Activated CD8-positive, alpha-beta memory T cell treated with anti-CD3 and anti-CD28 coated beads, Interleukin-2, amount 50 U/mL, for 24 hours (primary cell): ENCODE measurements around the gene RPS16.
"Not testable (repeated sequence)": the region's sequence is repeated elsewhere in the genome, so short reads cannot be mapped to it uniquely, and the experiment has no call there.

Experiments
- DNase-seq: peaks from one replicate; pipeline ENCODE4 v3.0.0-alpha.2; 2020; ENCODE audit errors: extremely low read depth

RPS16 gene

DNA sequence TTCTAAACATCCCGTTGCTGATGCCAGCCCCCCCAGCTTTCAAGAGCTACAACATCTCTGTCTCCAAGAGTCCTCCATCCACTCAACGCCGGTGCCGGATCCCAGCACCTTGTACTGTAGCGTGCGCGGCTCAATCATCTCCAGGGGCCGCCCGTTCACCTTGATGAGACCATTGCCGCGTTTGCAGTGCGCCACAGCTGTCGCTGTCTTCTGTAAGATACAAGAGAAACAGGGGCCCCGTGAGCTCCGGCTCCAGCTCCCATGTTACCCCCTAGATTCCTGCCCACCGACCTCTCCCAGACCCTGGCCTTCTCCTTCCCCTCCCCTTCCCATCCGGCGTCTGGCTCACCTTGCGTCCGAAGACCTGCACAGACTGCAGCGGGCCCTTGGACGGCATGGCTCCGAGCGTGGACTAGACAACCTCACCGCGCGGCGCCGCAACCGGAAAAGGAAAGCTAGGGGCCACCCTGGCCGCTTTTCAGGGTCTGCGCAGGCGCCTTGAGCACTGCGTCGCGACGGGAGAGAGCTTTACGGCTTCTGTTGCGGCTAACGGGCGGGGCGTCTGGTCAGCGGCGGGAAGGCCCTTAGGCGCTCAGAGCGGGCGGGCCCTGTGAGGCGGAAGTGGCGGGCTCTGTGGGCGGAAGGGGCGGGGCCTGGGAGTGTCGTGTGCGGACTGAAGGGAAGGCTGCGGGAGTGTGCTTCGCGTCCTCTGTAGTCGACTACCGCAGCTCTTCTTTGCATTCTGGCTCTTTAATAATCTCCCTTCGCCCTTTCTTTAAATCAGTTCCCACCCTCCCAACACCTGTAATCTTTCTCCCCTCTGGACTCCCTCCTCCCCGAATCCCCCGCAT is at the start of gene RPS16:
Gene RPS16, minus strand, starts transcription at position 451 of the 851 bp plus-strand sequence. Its CDS starts 54 bp downstream, at position 397.
- DNase-seq, result peak; percentile 98

DNA sequence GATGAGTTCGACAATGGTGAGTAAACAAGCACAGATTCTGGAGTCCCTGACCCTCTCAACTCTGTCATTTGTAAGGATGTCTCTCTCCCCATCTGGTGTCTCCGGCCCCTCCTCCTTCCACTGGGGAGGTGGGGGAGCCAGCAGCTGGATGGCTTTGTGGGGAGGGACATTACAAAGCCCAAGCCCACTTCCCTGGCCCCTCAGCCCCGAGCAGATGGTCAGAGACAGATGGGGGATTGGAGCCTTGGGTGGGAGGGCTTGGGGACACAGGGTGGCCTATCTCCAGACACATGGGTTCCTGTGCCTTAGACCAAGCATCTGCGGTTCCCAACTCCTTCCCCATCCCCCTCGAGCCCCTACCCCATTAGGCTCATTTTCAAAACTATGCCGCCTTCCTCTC is 47.4 kb upstream of the RPS16 start:
- DNase-seq, result no peak

- no peak for DNase-seq
Measured at GRCh38 chr19:39481676-39482075, 45.9 kb upstream of the RPS16 start.

DNA sequence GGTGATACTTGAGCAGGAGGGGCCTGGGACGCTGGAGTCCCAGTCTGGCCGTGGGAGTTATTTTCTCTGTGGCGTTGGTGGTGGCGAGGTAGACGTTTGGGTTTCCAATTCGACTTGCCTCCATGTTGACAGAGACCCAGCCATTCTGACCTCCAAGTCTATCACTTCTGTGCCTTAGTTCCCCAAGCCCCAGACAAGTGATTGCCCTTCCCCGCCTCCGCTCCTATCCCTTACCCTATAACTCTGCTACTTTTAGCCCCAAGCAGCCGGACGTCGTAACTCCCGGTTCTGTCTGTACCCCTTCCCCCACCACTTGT is 45.4 kb upstream of the RPS16 start:
- DNase-seq, result no peak

- peak; percentile 94 for DNase-seq
Measured at GRCh38 chr19:39480337-39481228, 44.8 kb upstream of the RPS16 start, which contains the start of gene TIMM50. TSS of gene TIMM50 (plus strand) at chr19:39480838. CDS start at chr19:39480854, 16 bp downstream.

GRCh38 chr19:39479916-39480315 is 44.2 kb upstream of the RPS16 start:
- no peak for DNase-seq

DNA sequence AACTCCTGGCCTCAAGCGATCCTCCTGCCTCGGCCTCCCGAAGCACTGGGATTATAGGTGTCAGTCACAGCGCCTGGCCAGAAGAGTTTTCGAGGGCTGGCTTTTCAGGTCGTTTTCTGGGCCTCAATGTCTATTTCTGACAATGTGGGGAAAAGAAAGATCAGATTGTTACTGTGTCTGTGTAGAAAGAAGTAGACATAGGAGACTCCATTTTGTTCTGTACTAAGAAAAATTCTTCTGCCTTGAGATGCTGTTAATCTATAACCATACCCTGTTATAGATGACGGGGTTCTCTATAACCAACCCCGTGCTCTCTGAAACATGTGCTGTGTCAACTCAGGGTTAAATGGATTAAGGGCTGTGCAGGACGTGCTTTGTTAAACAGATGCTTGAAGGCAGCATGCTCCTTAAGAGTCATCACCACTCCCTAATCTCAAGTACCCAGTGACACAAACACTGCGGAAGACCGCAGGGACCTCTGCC is 43.6 kb upstream of the RPS16 start:
- DNase-seq, result not testable (repeated sequence)

DNA sequence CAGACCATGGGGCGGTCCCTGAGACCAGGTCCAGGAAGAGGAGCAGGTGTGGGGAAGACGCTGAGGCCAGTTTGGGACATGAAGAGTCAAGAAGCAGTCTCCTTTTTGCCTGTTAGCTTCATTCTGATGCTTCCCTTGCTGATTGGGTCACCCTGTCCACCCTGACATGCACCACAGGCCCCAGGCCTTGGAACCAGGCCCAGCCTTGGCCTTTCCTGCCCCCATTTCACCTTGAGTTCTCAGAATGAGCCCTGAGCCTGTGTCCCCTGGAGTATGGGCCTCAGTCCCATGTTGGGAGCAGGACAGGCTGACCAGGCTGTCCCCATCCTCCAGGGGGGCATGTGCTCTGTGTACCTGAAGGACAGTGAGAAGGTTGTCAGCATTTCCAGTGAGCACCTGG is 40.0 kb upstream of the RPS16 start:
- DNase-seq, result no peak

GRCh38 chr19:39474139-39474620 is 38.4 kb upstream of the RPS16 start:
- no peak for DNase-seq

DNA sequence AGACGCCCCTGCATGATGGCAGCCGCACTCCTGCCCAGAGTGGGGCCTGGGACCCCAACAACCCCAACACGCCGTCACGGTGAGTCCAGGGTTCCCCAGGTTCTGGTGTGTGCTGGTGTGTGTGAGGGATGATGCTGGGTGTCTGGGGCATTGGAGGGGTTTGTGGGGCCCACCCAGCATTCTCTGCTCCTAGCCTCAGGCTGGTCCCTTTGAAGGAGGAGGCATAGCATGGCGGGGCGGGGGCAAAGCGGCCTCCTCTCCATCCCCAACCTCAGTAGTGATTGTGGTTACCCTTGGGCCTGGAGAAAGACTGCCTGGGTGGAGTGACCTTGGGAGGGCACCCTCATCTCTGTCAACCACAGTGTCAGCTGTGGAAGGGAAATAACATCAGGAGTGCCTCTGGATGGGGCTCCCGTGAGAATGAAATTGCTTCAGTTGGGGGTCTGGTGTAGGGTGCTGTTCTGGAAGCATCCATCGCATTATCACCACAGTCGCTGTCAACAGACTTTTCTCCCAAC is 37.8 kb upstream of the RPS16 start:
- DNase-seq, result no peak

DNA sequence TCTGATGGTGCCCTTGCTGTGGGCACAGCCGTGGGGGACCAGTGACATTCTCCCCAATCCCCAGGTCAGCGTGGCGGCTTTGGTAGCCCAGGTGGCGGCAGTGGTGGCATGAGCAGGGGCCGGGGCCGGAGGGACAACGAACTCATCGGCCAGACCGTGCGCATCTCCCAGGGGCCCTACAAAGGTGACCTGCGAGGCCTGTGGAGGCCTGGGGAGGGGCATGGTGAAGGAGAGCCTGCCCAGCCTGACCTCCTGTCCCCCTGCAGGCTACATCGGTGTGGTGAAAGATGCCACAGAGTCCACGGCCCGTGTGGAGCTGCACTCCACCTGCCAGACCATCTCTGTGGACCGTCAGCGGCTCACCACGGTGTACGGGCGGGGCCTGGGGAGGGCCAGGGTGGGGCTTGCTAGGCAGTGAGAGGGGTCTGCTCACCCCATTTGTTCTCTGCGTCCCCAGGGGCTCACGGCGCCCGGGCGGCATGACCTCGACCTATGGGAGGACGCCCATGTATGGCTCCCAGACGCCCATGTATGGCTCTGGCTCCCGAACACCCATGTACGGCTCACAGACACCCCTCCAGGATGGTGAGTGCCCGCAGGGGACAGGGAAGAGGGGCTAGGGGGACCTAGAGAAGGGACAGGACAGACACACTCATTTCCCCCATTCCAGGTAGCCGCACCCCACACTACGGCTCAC is 37.1 kb upstream of the RPS16 start:
- DNase-seq, result no peak

DNA sequence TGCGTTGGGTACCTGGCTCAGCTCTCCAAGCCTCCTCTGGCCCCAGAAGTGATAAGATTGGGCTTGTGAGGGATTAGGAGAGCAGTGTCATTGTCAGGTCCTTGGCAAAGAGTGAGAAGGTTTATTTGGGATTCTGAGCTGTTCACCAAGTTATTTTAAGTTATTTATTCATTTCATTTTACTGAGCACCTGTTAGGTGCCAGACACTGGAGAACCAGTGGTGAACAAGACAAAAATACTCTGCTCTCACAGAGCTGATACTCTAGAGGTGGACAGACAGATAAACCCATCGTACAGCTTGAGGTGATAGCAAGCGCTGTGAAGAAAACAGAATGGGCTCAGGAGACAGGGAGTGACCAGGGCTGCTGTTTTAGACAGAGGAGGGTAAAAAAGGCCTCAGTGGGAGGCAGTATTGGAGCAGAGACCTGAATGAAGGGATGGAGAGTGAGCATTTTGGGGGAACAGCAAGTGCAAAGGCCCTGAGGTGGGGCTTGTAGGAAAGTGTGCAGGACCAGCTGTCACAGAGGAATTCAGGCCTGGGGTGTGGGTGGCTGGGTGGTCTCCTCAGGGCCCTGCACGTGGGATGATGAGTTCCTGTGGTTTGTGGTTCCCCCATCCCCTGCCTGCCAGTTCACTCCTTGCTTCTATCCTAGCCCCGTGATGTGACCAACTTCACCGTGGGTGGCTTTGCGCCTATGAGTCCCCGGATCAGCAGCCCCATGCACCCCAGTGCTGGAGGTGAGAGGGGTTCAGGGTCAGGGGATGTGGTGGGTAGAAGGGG is 36.2 kb upstream of the RPS16 start:
- no peak for DNase-seq

GRCh38 chr19:39470724-39471339 is 35.1 kb upstream of the RPS16 start:
- DNase-seq, result no peak

DNA sequence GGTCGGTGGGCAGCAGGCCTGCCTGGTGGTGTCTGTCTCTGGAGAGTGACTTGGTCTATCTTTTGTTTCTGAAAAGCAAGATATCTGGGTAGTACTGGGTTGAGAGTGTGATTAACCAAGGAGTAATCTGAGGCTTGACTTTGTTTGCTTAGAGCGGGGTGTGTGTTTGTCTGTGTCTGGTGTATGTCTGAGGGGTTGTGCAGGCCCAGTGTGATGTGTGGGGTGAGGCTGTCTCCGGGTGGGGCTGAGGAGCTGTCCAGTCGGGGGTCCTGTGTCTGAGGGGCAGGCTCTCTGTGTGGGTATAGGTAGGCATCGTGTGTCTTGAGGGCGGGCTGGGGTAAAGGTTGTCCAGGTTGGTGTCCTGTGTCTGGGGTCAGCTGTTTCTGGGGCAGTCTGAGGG is 33.8 kb upstream of the RPS16 start:
- DNase-seq, result no peak

GRCh38 chr19:39469036-39469435 is 33.3 kb upstream of the RPS16 start:
- no peak for DNase-seq

DNA sequence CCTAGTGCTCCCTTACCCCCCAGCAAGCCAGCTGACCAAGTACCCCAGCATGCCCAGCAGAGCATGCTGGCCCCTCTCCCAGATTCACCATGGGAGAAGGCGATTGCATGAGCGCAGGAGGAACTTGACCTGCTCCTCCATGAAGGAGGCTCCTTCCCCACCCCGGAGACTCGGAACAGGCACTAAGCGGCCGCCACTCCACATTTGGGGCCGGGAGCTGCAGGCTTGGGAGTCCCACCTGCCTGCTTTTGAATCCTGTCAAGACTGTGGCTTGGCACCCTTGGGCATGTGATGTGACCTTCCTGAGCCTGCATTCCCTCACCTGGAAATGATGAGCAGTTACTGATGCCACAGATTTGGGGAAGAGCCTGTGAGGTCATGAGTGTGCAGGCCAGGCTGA is 32.2 kb upstream of the RPS16 start:
- no peak for DNase-seq

DNA sequence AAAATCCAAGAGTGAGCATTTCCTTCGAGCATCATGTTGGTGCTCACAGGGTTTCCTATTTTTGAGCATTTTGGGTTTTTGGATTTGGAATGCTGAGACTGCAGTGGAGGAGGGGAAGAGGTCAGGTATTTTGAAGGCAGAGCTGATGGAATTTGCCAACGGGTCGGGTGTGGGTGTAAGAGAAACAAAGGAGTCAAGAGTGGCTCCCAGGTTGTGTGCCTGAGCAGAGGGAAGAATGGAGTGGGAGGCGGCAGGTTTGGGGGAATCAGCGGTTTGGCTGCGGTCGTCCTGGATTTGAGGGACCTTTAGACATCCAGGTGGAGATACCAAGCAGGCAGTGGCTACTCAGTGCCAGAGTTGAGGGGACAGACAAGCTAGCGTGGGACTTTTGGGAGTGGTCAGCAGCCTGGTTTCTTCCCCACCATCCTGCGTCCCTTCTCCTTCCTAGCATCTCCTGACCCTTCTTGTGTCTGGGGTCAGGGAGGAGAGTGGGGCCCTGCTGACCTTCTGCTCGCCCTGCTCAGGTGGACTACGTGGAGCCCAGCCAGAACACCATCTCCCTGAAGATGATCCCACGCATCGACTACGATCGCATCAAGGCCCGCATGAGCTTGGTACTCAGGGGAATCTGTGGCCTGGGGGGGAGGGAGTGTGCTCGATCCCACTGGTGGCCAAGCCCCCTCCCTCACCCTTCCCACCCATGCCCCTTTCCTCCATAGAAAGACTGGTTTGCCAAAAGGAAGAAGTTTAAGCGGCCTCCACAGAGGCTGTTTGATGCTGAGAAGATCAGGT is 30.4 kb upstream of the RPS16 start:
- no peak for DNase-seq

DNA sequence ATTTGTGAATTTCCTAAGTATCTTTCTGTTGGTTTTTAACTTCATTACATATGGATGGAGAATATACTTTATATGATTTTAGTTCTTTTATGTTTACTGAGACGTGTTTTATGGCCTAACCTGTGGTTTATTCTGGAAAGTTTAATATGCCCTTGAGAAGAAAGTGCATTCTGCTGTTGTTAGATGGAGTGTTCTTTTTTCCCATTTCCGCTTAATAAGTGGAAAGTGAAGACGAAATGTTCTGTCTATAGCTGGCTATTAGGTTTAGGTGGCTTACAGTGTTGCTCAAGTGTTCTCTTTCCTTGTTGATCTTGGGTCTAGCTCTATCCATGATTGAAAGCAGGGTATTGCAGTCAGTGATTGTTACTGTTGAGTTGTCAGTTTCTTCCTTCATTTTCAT is 27.7 kb upstream of the RPS16 start:
- DNase-seq, result no peak

DNA sequence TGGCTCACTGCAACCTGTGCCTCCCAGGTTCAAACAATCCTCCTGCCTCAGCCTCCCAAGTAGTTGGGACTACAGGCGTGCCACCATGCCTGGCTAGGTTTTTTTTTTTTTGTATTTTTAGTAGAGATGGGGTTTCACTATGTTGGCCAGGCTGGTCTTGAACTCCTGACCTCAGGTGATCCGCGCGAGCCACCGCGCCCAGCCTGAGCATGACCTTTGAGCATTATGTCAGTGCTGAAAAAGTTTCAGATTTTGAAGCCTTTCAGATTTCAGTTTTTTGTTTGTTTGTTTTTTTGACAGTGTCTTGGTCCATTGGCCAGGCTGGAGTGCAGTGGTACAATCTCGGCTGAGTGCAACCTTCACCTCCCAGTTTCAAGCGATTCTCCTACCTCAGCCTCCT is 15.5 kb upstream of the RPS16 start:
- DNase-seq, result not testable (repeated sequence)
